Retina (tissue), 1 donor: ENCODE results near the gene ADCYAP1R1.
"Not testable (repeated sequence)": the region's sequence is repeated elsewhere in the genome, so short reads cannot be mapped to it uniquely, and the experiment has no call there.

Source experiments
- DNase-seq: peaks from one replicate; pipeline ENCODE4 v3.0.0-alpha.2; 2016

The ADCYAP1R1 gene

GRCh38 chr7:31146030-31146429 is 93.9 kb downstream of the ADCYAP1R1 start:
- no peak for DNase-seq

- DNase-seq: no peak
These were observed 94.4 kb downstream of the ADCYAP1R1 start for GRCh38 chr7:31146538-31146937.

- no peak for DNase-seq
These were observed 99.7 kb downstream of the ADCYAP1R1 start for GRCh38 chr7:31151849-31152248.

GRCh38 chr7:31153318-31153717 is 101.2 kb downstream of the ADCYAP1R1 start:
- not testable (repeated sequence) for DNase-seq

- no peak for DNase-seq
These were observed 108.8 kb downstream of the ADCYAP1R1 start for GRCh38 chr7:31160941-31161340.
